Liver (tissue), 9 donors: ENCODE measurements around the gene SPAG4. TPM values are rescaled to one million over a fixed set of nuclear protein-coding genes. Genes with fewer than 3 reads are reported as not detected.

ENCODE experiments used
- DNase-seq: peaks from one replicate; pipeline ENCODE4 v3.0.0-alpha.2; 2017; ENCODE audit warnings: low spot score
- H3K27ac ChIP-seq, 2 donors: one replicate each; pipeline ENCODE4 v1.7.0; 2013; ENCODE audit warnings: inconsistent platforms in 2 of 2, low read length in 2 of 2, control low read depth in 1 of 2, low read depth in 1 of 2, mild to moderate bottlenecking in 1 of 2
- H3K27me3 ChIP-seq, 4 donors: one replicate each; pipeline versions ENCODE4 v1.6.1 to v1.7.0; 2013; ENCODE audit warnings: low read length in 3 of 4, inconsistent platforms in 1 of 4, mild to moderate bottlenecking in 1 of 4, moderate library complexity in 1 of 4; ENCODE audit not compliant: control insufficient read depth in 4 of 4, insufficient read depth in 4 of 4
- H3K36me3 ChIP-seq, 4 donors: one replicate each; pipeline versions ENCODE4 v1.6.1 to v1.7.0; 2013; ENCODE audit warnings: low read length in 3 of 4, mild to moderate bottlenecking in 3 of 4, low read depth in 1 of 4, moderate library complexity in 1 of 4; ENCODE audit not compliant: control insufficient read depth in 4 of 4, insufficient read depth in 3 of 4
- H3K4me1 ChIP-seq, 4 donors: one replicate each; pipeline versions ENCODE4 v1.6.1 to v1.7.0; 2013; ENCODE audit warnings: low read length in 3 of 4, mild to moderate bottlenecking in 3 of 4, moderate library complexity in 1 of 4; ENCODE audit not compliant: control insufficient read depth in 4 of 4, insufficient read depth in 4 of 4
- H3K4me3 ChIP-seq, 3 donors: one replicate each; pipeline versions ENCODE4 v1.6.1 to v1.7.0; 2013; ENCODE audit warnings: low read length in 3 of 3, control low read depth in 1 of 3, low read depth in 1 of 3, mild to moderate bottlenecking in 1 of 3
- H3K9ac ChIP-seq, 2 donors: one replicate each; pipeline ENCODE4 v1.7.0; 2013; ENCODE audit warnings: low read length in 2 of 2, mild to moderate bottlenecking in 2 of 2, moderate library complexity in 2 of 2, control low read depth in 1 of 2, low read depth in 1 of 2
- H3K9me3 ChIP-seq, 4 donors: one replicate each; pipeline versions ENCODE4 v1.6.1 to v1.7.0; 2013; ENCODE audit warnings: low read length in 3 of 4; ENCODE audit not compliant: control insufficient read depth in 4 of 4
- ATF3 ChIP-seq: IDR thresholded peaks from 2 replicates; pipeline ENCODE4 v1.6.1; 2016; ENCODE audit warnings: antibody characterized with exemption
- CTCF ChIP-seq: fragments of 150-350 bp; IDR thresholded peaks from 2 replicates; pipeline ENCODE4 v1.5.1; 2017; ENCODE audit warnings: improper control_type of control experiment, low read depth, low read length; ENCODE audit not compliant: missing input control
- EGR1 ChIP-seq, 2 donors: IDR thresholded peaks; 2 replicates each; pipeline ENCODE4 v1.6.1; 2016 to 2018; ENCODE audit warnings: antibody characterized with exemption in 2 of 2, low read depth in 2 of 2
- FOXA1 ChIP-seq: IDR thresholded peaks from 2 replicates; pipeline ENCODE4 v1.6.1; 2016; ENCODE audit warnings: antibody characterized with exemption
- GABPA ChIP-seq, 2 donors: IDR thresholded peaks in 1 of 2; conservative IDR thresholded peaks in 1 of 2; 2 replicates each; pipeline ENCODE4 v1.6.1; 2016; ENCODE audit warnings: antibody characterized with exemption in 2 of 2, mild to moderate bottlenecking in 1 of 2, moderate library complexity in 1 of 2
- HNF4G ChIP-seq: IDR thresholded peaks from 2 replicates; pipeline ENCODE4 v1.6.1; 2016; ENCODE audit warnings: antibody characterized with exemption
- RXRA ChIP-seq, 2 donors: IDR thresholded peaks; 2 replicates each; pipeline ENCODE4 v1.6.1; 2017 to 2018; ENCODE audit warnings: antibody characterized with exemption in 2 of 2, mild to moderate bottlenecking in 1 of 2
- ZBTB33 ChIP-seq: IDR thresholded peaks from 2 replicates; pipeline ENCODE4 v1.6.1; 2016; ENCODE audit warnings: antibody characterized with exemption
- WGBS: extraction: QIAGEN DNeasy Blood & Tissue Kit; methylation state at CpG from one replicate; pipeline ENCODE4 v1.1.7; 2013; 5-methylcytosine and 5-hydroxymethylcytosine counted together
- polyA plus RNA-seq, 2 donors: library from polyadenylated mRNA; stranded (reverse) in 1 of 2; unstranded in 1 of 2; fragments of 200-250 nt in 1 of 2; fragments of >200 nt in 1 of 2; fragmentation: Nextera tagmentation in 1 of 2; extraction: Ambion mirVana in 1 of 2; gene quantifications; one replicate each; pipeline versions ENCODE4 v1.2.1 to v1.2.3, GENCODE V29; 2013 to 2015
- total RNA-seq, 2 donors: library from RNA; depleted of rRNA; stranded (reverse); fragments of >200 nt; gene quantifications; one replicate each; pipeline ENCODE4 v1.2.3, GENCODE V29; 2014
- donor health status: healthy.
- donor health status: healthy.
- donor health status: healthy.
- donor health status: healthy.
- donor health status: healthy.

Gene SPAG4
- total and polyA plus RNA-seq, 4 donors: 2.1 to 4.6 (median 3.4) TPM

GRCh38 chr20:35660122-35660937 lies 44.7 kb downstream of the SPAG4 start (continued):
- TF ChIP-seq CTCF: no peak

GRCh38 chr20:35661053-35661452 lies 45.4 kb downstream of the SPAG4 start:
- Histone ChIP-seq H3K9ac (no peak overlapping the region), H3K4me1 (peaks cover 11 to 44% (median 22%) of the 10 kb centered on the region in 4 donors), H3K27ac (no peak overlapping the region)

More at GRCh38 chr20:35661053-35661452, 45.4 kb downstream of the SPAG4 start:
- H3K36me3 ChIP-seq: peaks cover 0 to 2% (median 0%) of the 10 kb centered on the region in 4 donors
- H3K27me3 ChIP-seq: no peaks in the 10 kb centered on the region
- H3K4me3 ChIP-seq: no peak overlapping the region
- 89% methylated on average over 2 of the region's 2 CpGs for WGBS
- H3K9me3 ChIP-seq: no peaks in the 10 kb centered on the region
- DNase-seq: no peak
- TF ChIP-seq FOXA1: no peak
- no peak for TF ChIP-seq EGR1 (IDR thresholded peaks at IDR 0.05; ENCODE audit: low read depth in 2 of 2)
- TF ChIP-seq GABPA (IDR thresholded peaks at IDR 0.05 in 1 of 2, conservative IDR thresholded peaks at IDR 0.05 in 1 of 2): no peak
- TF ChIP-seq ZBTB33: no peak
- no peak for TF ChIP-seq RXRA (IDR thresholded peaks at IDR 0.05)
- no peak for TF ChIP-seq ATF3
- TF ChIP-seq CTCF: no peak
- no peak for TF ChIP-seq HNF4G
